ENCODE results near the gene ENDOG. TPM values are rescaled to one million over a fixed set of nuclear protein-coding genes. Genes with fewer than 3 reads are reported as not detected.

The ENDOG gene
- total RNA-seq, 1 donor from 2014 or later = 26.6 TPM

DNA sequence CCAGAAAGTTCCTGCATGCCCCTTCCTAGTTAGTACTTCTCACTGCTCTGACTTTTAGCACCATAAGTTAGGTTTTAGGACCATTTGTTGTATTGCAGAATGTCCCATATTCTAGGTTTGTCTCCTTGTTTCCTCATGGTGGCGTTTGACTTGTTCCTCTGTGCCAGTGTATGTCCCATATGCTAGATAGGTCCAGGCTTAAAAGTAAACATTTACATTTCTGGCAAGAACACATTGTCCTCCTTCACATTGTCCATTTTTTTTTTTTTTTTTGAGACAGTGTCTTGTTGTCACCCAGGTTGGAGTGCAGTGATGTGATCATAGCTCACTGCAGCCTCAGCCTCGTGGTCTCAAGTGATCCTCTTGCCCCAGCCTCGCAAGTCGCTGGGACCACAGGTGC, 15.8 kb upstream of the ENDOG start:
- no peak for ATAC-seq

DNA sequence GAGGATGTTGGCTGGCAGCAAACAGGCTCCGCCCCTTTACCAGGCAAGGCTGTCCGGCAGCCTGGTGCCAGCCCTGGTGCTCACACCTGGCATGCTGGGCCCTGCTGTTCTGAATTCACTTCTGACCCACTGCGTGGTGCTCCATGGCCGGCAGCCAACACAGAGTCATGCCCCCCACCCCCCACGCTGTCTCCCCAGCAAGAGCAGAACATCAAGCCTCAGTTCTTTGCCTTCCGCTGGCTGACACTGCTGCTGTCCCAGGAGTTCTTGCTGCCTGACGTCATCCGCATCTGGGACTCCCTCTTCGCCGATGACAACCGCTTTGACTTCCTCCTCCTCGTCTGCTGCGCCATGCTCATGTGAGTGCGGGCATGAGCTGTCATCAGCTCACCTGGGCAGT, 12.6 kb upstream of the ENDOG start:
- ATAC-seq = no peak

DNA sequence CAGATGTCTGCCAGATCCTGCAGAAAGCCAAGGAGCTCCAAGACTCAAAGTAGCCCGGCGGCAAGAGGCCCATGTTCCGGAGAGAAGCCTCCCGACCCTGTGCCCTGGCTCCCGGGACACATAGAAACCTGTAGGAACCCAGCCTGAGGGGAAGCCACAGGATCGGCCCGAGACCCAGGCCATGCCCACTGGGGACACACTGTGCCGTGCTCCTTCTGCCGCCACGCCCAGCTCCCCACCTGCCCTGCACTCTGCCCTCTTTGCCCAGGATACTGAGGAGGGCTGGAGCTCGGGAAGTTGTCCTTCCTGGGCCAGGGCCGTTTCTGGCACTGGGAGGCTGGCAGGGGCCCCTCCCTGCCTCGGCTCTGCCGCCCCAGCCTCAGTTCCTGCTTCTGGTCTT, 10.5 kb upstream of the ENDOG start:
- no peak for ATAC-seq

DNA sequence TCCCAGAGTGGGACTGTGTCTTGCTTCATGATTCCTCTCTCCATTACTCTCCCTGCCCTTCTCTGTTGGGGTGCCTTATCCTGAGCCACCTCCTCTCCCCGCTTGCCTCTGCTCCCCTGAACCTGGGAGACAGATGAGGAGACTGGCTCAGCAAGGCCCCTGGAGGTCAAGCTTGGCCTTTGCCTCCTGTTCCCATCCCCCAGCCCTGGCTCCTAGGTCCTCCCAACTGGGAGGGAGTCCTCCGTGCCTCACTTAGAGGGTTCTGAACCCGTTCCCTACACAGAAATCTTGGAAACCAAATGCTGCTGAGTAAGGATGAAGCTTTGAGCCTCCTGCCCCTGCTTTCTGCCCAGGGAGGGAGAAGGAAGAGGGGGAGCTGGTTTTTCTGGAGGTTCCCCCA, 9.8 kb upstream of the ENDOG start:
- peak; percentile 8 for ATAC-seq

DNA sequence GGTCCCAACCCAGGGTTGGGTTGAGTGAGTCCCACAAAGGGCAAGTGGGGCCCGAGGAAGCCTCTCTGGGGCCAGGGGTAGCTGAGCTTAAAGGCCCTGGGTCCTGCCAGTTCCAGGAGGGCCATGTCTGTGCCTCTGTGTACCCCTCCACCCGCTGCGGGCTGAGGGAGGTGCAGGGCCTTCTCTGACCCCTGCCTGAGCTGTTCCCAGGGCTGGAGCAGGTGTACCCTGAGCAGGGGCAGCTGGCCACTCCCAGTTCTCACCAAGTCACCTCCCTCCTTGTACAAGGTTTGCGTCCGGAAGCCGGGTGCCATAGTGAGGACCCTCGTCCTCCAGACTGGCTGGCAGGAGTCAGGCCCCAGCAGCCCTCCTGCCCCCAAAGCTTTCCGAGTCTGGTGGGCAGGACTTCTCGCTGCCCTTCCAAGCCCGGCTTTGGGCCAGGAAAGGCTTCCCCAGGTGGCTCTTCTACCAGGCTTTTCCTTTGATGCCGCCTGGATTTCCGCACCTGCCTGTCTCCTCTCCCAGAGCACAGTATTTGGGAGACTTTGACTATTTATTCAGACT, 9.2 kb upstream of the ENDOG start:
- ATAC-seq = peak; percentile 36

DNA sequence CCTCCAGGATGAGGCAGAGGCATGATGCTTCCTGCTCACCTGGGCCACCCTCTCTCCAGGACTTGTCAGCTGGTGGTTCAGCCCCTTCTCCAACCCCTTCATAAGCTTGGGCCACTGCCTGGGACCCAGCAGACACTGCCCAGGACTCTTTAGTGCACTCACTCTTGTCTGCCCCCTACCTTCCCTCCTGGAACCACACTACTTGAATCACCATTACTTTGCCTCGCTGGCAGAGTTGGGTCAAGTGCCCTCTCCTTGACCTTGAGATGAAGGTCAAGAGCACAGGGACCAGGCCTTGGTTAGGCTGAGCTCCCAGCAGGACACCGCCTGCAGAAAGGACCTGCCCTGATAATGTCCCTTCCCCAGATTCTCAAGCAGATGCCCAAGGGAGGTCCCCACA, 8.5 kb upstream of the ENDOG start:
- ATAC-seq = peak; percentile 6

DNA sequence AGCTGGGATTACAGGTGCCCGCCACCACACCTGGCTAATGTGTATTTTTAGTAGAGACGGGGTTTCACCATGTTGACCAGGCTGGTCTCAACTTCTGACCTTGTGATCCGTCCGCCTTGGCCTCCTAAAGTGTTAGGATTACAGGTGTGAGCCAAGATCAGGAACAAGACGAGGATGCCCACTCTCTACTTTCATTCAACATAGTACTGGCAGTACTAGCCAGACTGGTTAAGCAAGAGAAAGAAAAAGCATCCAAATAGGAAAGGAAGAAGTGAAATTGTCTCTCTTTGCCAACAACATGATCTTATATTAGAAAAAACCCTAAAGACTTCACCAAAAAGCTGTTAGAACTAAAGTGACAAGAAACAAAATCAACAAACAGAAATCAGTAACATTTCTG, 7.4 kb upstream of the ENDOG start:
- ATAC-seq = no peak

DNA sequence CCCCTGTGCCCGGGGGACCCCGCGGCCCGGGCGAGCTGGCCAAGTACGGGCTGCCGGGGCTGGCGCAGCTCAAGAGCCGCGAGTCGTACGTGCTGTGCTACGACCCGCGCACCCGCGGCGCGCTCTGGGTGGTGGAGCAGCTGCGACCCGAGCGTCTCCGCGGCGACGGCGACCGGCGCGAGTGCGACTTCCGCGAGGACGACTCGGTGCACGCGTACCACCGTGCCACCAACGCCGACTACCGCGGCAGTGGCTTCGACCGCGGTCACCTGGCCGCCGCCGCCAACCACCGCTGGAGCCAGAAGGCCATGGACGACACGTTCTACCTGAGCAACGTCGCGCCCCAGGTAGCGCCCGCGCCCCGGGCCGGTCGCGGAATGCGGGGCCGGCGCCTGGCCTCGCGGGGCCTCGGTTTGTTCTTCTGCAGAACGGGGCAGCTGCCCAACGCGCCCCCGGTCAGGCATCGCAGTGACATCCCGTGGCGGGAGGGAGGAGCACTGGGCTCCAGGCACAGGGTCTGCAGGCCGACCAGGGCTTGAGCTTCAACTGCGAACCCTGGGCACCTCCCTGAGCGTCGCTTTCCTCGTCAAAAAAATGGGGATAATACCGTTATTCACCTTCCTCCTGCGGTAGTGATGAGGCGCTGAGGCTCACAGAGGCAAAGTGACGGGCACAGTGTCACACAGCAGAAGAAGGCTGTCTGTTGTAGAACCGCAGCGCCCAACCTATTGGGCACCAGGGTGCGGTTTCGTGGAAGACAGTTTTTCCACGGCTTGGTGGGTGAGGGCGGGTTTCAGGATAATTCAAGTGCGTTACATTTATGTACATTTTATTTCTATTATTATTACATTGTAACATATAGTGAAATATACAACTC, 777 bp downstream of the ENDOG start:
- peak; percentile 1 for ATAC-seq

DNA sequence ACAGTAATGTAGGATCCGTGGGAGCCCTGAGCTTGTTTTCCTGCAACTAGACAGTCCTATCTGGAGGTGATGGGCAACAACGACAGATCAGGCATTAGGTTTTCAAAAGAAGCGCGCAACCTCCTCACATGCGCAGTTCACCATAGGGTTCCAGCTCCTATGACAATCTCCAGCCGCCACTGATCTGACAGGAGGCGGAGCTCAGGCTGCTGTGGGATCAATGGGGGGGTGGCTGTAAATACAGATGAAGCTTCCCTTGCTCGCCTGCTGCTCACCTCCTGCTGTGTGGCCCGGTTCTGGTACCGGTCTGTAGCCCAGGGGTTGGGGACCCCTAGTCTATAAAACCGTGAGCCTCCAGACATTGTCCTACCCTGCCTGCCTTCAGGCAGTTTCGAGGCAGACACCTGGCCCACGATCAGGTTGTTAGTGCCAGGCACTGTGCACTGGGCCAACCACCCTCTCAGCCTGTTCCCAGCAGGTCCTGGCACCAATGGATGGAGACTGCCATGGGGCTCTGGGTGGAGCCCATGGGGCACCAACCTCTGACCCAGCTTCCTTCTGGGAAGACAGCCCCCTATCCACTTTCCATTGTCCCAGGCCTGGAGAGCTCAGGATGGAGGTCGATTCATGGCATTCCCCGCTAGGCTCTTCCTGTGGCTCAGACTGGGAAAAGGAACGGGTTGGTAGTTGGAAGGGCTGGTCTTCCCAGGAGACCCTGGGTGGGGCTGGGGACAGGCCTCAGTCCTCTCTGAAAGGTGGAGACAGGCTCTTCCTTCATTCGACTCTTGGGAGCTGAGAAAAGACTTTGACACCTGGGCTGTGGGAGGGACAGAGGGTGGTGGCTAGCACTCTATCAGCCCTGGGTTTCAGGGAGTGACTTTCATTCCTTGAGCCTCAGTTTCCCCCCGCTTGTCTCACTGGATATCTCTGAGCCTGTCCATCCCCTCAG, 1.7 kb downstream of the ENDOG start:
- ATAC-seq = peak; percentile 11

DNA sequence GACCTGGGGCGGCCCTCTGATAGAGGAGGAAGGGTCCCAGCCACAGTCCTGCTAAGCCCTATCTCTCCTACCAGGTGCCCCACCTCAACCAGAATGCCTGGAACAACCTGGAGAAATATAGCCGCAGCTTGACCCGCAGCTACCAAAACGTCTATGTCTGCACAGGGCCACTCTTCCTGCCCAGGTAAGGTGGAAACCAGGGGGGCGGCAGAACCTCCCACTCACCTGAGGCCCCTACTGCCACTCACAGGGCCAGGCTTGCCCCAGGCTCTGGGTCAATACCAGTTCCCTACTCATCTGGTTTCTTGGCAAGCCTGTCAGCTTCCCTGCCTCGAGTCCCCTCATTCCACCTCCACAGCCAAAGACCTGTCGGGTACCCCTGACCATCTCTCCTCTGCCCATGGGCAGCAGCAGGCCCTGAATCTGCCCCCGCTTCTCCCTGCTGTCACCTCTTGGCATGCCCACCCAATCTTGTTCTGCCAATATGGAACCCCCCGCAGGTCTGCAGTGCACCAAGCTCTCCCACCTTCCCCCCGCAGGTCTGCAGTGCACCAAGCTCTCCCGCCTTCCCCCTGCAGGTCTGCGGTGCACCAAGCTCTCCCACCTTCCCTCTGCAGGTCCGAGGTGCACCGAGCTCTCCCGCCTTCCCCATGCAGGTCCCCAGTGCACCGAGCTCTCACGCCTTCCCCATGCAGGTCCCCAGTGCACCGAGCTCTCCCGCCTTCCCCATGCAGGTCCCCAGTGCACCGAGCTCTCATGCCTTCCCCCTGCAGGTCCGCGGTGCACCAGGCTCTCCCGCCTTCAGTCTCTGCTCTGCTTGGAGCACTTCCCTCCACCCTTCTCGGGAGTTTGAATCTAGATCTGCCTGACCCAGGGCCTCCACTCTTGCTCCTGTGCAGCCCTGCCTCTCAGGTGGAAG, 2.6 kb downstream of the ENDOG start:
- ATAC-seq = no peak

DNA sequence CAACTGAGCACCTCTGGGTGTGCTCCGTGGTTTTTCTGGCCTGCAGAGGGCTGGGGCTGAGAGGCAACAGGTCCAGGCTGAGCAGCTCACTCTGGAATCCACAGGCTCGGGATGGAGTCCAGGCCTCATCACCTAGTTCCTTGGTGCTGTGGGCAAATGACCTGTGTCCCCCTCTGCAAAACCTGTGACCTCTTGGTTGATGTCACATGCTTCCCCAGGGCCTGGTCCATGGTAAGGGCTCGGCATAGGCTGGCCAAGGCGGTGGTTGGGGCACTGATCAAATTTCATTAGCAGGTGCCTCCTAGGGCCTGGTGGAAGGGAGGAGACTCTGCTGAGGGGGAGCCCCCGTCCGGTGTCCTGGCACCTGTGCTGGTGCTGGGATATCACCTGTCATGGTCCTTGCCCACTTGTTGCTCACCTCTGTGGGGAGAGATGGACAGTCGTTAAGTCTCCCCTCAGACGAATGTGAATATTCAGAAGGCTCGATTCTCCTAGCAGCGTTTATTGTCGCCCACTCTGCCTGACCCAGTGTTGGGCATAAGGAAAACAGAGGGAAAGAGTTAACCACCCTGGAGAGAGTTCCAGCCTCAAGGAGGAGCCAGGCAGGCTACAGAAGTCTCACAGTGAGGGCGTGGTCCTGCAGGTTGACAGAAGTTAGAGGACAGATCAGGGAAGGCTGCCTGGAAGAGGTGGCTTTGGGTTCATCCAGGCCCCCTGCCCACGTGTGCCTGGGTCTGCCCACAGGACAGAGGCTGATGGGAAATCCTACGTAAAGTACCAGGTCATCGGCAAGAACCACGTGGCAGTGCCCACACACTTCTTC, 3.5 kb downstream of the ENDOG start:
- no peak for ATAC-seq

DNA sequence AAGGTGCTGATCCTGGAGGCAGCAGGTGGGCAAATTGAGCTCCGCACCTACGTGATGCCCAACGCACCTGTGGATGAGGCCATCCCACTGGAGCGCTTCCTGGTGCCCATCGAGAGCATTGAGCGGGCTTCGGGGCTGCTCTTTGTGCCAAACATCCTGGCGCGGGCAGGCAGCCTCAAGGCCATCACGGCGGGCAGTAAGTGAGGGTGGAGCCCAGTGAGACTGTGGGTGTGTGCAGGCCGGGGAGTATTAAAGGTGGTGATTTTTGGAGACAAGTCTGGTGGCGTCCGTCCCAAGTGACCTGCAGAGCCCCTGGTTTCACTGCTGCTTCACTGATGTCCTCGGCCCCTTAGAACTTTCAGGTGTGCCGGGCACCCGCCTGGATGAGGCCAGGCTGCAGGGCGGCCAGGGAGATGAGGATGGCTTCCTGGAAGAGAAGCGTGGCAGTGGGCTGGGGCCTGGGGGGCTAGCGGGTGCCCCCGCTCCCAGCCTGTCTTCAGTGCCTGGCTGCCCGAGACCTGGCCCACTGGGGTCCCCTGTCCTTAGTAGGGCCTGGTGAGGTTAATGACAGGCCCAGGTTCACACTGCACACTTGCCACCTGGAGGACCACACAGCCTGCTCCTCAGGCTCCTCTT, 4.2 kb downstream of the ENDOG start:
- ATAC-seq = no peak

DNA sequence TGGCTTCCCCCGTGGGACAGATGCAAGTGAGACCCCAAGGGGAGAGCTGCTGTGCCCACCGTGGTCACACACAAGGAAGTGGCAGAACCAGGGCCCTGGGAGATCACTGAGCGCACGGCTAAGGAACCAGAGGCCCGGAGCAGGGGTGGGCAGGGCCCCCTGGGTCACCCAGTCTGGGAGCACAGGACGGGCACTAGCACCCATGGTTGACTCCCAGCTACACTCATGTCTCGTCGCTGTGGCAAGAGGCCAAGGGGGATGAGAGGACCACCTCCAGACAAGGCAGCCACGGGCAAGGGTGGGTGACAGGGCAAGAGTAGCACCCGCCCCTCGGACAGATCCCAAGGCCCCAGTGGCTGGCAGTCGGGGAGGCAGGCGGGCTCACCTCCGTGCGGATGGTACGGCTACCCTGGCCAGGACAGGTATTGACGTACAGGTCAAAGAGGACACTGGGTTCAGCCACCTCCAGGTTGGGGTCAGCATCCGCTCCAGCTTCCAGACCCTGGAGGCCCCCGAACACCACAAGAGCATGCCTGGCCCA, 5.1 kb downstream of the ENDOG start:
- ATAC-seq = no peak

DNA sequence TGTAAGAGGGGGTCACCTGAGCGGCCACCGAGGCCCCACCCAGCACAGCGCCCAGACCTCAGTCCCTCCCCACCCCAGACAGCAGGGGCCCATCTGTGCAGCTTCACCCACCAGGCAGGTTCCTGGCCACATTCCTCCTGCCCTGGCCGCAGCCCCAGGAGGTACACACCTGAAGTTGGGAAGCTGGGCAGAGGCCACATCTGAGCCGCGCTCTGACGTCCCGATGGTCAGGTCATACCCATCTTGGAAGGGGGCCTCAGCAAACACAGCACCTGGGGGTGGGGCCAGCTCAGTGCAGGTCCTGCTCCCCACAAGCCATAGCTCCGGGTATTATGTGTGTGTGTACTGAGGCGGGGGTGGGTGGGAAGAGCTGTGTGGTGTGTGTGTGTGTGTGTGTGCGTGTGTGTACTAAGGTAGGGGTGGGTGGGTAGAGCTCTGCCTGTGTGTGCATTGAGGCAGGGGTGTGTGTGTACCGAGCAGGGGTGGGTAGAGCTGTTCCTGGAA, 5.7 kb downstream of the ENDOG start:
- no peak for ATAC-seq

DNA sequence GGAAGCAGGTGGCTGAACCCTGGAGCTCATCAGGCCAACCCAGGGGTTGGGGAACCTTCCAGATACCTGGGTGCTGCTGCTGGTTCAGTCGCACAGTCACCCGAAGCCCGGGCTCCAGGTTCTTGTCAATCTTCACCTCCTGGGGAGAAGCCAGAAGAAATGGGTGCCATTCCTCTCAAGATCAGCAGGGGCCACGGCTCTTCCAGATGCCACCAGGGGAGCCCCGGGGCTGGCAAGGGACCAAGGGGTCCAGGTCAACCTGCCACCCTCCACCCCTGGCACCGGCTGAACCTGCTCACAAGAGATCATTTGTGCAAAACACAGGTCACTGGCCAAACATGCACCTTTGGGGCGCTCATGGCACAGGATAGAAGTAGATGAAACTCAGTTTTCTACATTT, 6.6 kb downstream of the ENDOG start:
- no peak for ATAC-seq

DNA sequence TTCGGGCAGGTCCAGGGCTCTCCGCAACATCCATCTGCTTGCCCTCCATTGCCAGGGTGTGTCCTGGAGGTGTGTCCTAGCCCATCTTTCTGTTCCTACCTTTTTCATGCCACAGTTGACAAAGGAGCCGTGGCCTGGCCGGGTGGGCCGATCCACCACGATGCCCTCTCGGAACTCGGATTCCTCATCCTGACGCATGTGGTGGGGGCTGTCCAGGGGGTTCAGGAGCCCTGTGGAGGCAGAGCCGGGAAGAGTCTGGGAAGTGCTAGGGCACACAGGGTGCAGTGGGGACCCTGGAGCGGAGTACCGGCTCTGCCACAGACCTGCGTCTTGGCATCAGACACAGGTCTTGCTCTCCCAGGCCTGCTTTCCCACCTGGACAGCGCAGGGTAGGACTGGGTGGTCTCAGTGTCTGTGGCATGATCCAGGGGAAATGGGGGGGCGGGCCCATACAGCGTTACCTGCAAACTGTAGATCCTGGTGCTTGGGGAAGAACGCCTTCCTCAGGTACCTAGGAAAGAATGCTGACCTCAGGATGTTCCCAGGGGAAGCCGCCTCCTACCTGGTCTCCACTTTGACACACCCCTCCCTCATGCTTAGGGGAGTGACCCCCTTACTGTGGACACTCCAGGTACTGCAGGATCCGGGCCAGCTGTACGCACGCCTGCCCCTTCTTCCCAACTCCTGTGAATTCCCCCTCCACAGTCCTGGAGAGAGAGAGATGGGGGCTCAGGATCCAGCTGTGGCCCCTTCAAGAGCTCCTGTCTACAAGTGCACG, 7.8 kb downstream of the ENDOG start:
- no peak for ATAC-seq

DNA sequence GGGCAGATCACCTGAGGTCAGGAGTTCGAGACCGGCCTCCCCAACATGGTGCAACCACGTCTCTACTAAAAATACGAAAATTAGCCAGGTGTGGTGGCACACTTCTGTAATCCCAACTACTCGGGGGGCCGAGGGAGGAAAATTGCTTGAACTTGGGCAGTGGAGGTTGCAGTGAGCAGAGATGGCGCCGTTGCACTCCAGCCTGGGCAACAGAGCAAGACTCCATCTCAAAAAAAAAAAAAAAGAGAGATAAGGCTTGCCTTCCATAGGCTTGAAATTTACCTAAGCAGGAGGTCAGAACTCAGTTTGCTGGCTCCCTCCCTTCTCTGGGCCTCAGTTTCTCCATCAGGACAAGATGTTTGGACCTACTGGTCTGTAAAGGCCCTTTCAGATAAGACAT, 10.0 kb downstream of the ENDOG start:
- no peak for ATAC-seq

DNA sequence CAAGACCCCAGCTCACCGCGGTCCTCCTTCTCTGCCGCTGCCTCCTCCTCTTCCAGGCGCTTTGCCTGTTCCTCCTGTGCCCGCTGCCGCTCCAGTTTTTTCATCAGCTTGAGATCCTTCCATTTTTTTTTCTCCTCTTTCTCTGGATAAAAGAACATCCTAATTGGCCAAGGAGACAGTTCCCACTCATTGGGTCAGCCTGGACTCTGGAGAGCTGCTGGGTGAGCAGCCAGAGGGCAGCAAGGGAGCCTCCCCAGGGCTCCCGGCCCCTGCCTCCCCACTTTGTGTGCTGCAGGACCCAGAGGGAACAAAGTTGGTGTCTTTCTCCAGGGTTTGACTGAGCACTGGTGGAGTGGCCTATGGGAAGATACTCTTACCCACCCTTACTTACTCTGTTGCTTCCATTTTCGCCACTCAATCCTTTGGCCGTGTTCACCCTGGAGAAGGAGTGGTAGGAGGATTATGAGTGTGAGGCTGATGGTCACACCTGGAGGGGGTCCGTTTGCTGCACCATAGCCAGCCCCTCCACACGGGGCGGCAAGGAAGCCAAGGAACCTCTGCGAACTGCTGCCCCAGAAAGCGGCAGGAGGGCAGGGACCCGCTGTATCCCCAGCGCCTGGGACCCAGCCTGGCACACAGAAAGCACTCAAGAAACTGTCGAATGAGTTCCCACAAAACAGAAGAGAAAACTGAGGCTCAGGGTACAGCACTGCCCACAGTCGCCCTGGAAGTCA, 10.6 kb downstream of the ENDOG start:
- ATAC-seq = peak; percentile 14

Data from esophagus mucosa (tissue), 1 donor.